NCI-H1436 (cell line): ENCODE results near the gene RAB20.
"Not testable (repeated sequence)": the region's sequence is repeated elsewhere in the genome, so short reads cannot be mapped to it uniquely, and the experiment has no call there.

ENCODE experiments used
- DNase-seq: peaks from one replicate; lab custom pipeline; 2025; lab: John Stamatoyannopoulos, UW

The RAB20 gene

DNA sequence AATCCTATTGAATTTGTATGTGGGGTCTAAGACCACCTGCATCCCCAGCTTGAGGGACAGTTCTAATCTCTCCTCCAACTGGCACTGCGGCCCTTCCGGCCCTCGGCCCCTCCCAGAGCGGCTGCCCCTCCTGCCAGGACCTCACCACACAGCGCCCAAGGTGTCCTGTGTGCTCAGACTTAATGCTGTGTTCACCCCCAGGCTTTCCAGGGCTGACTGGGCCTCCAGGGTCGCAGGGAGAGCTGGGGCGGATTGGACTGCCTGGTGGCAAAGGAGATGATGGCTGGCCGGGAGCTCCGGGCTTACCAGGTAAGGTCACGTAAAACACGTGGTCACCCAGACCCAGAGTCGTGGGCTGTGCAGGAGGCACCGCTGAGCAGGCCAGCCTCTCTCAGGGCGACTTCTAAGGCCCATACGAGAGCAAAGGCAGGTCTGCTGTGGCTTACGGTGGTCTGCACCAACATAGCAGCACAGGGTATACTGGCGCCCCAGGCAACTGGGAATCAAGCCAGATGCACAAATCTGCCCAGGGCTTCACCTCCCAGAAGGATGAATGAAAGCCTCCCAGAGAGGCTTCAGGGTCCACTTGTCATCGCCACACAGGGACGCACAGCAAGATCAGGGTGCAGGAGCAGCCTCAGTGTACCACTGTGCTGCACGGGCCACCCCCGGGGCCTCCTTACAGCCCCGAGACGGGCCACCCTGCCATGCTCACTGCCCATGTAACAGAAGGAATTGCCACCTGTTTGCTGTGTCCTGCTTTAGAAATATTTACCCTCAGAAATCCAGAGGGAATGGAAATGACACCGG lies 69.4 kb downstream of the RAB20 start:
- no peak for DNase-seq

- no peak for DNase-seq
Observed at GRCh38 chr13:110490009-110490770, 71.3 kb downstream of the RAB20 start.

DNA sequence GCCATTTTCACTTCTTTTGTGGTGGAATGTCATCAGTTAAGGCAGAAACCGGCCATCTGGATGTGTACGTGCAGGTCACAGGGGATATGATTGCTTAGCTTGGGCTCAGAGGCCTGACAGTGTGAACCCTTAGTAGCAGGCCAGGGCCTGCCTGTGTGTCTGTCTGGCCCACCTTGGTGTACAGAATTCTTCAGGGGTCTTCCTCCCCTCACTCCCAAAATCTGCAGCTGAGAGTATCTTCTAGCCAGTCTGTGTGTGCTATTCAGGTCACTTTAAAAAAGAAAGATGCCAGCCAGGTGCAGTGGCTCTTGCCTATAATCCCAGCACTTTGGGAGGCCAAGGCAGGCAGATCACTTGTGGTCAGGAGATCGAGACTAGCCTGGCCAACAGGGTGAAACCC lies 74.6 kb downstream of the RAB20 start:
- DNase-seq: not testable (repeated sequence)

GRCh38 chr13:110486061-110486715 lies 75.3 kb downstream of the RAB20 start:
- no peak for DNase-seq

GRCh38 chr13:110485604-110486003 lies 75.9 kb downstream of the RAB20 start:
- no peak for DNase-seq

- no peak for DNase-seq
Observed at GRCh38 chr13:110484290-110485048, 77.1 kb downstream of the RAB20 start.

DNA sequence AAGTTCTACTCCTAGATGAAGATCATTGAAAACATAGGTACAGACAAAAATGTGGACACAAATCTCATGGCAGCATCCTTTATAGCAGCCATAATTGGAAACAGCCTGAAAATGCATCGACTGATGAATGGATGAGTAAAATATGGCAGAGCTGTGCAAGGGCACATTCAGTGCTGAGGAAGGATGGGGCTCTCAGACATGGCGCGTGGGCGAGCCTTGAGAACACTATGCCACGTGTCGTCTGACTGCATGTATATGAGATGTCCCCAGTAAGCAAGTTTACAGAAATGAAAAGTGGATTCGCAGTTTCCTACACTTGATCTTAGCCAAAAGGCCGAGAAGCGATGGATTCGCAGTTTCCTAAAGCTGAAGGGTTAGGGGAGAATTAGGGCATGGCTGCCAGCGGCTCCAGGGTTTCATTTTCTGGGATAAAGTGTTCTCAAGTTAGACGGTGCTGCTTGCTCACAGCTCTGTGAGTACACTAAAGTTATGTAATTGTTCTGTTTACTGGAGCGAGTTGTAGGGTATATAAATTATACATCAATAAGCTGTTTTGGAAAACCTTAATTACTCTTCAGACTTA lies 78.0 kb downstream of the RAB20 start:
- DNase-seq: no peak

- no peak for DNase-seq
Observed at GRCh38 chr13:110480161-110480560, 81.4 kb downstream of the RAB20 start.

DNA sequence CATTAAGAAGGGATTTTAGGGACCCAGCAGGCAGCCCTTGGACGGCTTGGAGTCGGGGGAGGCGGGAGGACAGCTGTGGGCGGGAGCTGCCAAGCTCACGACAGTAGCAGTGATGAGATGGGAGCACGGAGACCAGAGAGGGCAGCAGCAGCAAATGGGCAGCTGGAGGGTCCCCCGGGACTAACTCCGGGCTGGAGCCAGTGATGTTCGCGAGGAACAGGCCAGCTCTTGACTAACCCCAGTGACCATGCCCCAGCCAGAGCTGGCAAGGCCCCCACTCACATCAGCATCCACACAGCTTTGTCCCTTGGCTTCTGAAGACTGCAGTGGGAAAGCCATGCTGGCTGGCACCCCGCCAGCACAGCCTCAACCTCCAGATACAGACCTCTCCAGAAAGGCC lies 81.9 kb downstream of the RAB20 start:
- no peak for DNase-seq

DNA sequence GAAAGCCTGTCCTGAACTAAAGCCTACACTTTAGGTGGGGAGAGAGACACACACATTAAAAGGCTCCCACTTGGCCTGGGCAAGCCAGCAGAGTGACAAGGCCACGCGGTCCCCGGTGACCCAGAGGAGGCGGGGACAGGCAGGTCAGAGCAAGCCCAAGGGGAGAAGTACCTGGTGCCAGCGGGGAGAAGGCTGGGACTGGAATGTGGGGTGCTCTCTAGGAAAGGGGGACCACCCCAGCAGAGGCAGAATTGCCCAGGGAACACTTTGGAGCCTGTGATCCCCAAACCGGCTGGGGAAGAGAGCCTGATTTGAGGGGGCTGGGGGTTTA lies 82.3 kb downstream of the RAB20 start:
- no peak for DNase-seq

DNA sequence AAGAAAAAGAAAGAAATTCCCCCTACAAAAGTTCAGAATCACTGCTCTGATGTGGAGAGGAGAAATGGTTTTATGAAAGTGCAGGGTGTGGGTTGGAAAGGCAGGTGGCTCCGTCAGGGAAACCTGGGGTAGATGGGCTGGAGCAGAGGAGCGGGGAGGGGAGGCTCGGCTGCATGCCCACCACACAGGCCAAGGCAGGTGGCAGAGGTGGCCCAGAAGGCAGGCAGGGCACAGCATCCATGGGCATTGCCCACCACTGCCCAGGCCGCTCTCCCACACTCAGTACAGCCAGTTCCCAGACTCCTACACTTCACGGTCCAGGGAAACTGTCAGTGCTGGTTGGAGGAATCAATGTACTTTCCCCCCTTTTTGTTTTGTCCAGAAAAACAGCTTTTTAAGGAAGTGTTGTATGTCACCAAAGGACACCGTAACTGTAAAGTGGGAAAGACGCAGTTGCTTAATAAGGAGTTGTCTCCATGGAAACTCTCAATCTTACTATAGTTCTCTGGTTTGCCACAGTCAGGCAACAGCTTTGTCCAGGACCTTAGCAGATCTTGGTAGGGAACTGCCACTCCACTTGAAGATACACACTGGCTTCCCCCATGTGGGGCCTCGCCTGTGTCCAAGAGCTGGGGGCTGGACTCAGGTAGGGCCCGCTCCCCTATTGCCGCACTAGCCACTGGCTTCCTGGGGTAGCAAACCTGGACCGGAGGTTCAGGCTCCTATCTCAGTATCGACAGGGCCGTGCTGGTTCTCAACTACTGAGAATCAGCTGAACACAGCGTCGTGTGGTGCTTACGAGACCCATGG lies 82.9 kb downstream of the RAB20 start:
- no peak for DNase-seq

GRCh38 chr13:110477706-110478245 lies 83.7 kb downstream of the RAB20 start:
- no peak for DNase-seq

DNA sequence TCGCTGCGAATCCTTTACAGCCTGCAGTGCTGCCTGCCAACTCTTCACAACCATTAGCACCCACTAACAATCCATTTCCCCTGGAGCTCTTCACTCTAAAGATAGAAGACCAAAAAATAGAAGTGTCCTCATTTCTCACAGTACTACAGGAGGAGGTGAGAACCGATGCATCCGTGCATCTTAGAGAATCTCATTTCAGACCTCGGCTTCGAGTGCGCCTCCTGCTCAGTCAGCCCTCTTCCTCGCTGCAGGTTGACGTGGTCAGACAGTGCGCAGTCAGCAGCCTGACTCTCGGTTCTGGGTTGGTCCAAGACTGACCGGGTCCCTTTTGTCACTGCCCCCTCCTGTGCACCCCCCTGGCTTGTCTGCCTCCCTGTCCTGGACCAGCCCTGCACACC lies 85.3 kb downstream of the RAB20 start:
- no peak for DNase-seq

DNA sequence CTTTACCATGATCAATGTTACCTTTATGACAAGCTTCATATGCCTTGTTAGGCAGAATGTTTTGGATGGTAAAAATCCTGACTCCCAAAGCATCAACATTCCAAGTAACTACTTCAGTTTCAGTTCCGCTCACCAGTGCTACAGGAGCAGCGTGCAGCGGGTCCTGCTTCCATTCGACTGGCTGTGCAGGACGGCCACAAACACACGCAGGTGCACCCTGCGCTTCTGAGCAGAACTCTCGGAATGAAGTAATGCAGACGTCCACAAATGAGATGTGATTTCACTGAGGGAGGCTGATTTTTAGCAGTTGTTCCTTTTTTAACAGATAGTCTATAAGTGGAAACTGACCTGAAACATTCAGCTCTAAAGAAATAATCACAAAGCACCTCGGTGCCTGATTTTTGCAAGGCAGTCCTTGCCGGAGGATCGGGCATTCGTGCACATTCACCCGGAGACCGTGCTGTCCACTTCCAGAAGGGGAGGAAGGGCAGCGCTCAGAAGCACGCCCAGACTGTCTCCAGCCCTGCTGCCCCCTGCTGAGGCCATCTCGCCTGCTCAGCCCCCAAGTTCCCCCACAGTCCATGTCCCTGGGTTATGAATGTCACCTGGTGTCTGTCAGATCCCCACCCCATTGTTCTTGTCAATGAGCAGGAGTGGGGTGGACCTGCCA lies 85.8 kb downstream of the RAB20 start:
- DNase-seq: no peak

DNA sequence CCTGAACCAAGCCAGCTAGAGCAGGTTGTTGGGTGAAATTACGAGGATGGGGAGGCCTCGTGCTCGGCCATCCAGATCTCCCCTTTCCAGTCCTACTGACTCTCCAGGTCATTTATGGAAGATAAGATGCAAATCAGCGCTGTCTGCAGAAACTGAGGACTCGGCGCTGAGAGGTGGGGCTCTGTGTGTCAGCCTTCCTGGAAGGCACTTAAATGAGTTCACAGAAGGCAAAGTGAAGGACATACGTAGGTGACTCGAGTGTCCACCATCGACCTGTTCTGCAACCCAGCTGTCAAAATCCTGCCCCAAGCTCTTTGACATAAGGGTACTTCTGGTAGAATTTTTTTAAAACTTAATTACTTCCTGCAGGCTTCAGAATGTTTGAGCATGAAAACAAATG lies 86.4 kb downstream of the RAB20 start:
- no peak for DNase-seq

DNA sequence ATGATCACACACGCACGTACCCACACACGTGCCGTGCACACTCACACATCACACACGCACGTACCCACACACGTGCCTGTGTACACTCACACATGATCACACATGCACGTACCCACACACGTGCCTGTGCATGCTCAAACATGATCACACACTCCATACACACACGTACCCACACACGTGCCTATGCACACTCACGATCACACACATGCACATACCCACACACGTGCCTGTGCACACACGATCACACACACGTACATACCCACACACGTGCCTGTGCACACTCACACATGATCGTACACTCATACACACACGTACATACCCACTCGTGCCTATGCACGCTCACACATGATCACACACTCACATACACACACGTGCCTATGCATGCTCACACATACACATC lies 86.8 kb downstream of the RAB20 start:
- DNase-seq: no peak
